ENCODE results near the gene SHLD1. TPM values are rescaled to one million over a fixed set of nuclear protein-coding genes. Genes with fewer than 3 reads are reported as not detected.
"Not testable (repeated sequence)": the region's sequence is repeated elsewhere in the genome, so short reads cannot be mapped to it uniquely, and the experiment has no call there.

Gene SHLD1
- total RNA-seq, 1 donor from 2014 or later, result 5.7 TPM

GRCh38 chr20:5779071-5779900 lies 29.1 kb downstream of the SHLD1 start:
- Histone ChIP-seq H3K27me3 (ENCODE audit: low read depth) (no peaks in the 10 kb centered on the region), H3K9me3 (replicated peaks) (no peaks in the 10 kb centered on the region), H3K4me3 (no peak overlapping the region), H3K36me3 (peaks cover 10% of the 10 kb centered on the region), H3K4me1 (peaks cover 36% of the 10 kb centered on the region), H3K27ac (replicated peaks) (peak overlapping the region; percentile 67)
- DNase-seq, result no peak
- intact Hi-C loops (cut with micrococcal nuclease), result no loop called here
- no peak for TF ChIP-seq CTCF (IDR thresholded peaks at IDR 0.05; ENCODE audit: borderline replicate concordance)

- H3K4me1 ChIP-seq, result peaks cover 36% of the 10 kb centered on the region
- no peaks in the 10 kb centered on the region for H3K36me3 ChIP-seq
- H3K27me3 ChIP-seq (ENCODE audit: low read depth), result no peaks in the 10 kb centered on the region
- no peak overlapping the region for H3K4me3 ChIP-seq
- intact Hi-C loops (cut with micrococcal nuclease), result no loop called here
- TF ChIP-seq CTCF (IDR thresholded peaks at IDR 0.05; ENCODE audit: borderline replicate concordance), result no peak
- no peak for DNase-seq
- H3K27ac ChIP-seq (replicated peaks), result peak overlapping the region; percentile 67
- no peaks in the 10 kb centered on the region for H3K9me3 ChIP-seq (replicated peaks)
Measured at GRCh38 chr20:5780846-5781217, 30.6 kb downstream of the SHLD1 start.

GRCh38 chr20:5781367-5781766 lies 31.2 kb downstream of the SHLD1 start:
- H3K27me3 ChIP-seq (ENCODE audit: low read depth); intact Hi-C loops (cut with micrococcal nuclease); H3K4me3 ChIP-seq; DNase-seq; H3K9me3 ChIP-seq (replicated peaks); H3K36me3 ChIP-seq: not testable (repeated sequence)
- Histone ChIP-seq H3K27ac (replicated peaks) (peak overlapping the region; percentile 67), H3K4me1 (peaks cover 38% of the 10 kb centered on the region)

- H3K4me1 ChIP-seq, result peaks cover 45% of the 10 kb centered on the region
- H3K9me3 ChIP-seq (replicated peaks), result no peaks in the 10 kb centered on the region
- no peak for TF ChIP-seq CTCF (IDR thresholded peaks at IDR 0.05; ENCODE audit: borderline replicate concordance)
- no peak overlapping the region for H3K4me3 ChIP-seq
- H3K36me3 ChIP-seq, result no peaks in the 10 kb centered on the region
- no peaks in the 10 kb centered on the region for H3K27me3 ChIP-seq (ENCODE audit: low read depth)
- intact Hi-C loops (cut with micrococcal nuclease), result no loop called here
- DNase-seq, result no peak
- H3K27ac ChIP-seq (replicated peaks), result peak overlapping the region; percentile 67
Measured at GRCh38 chr20:5781798-5782750, 31.9 kb downstream of the SHLD1 start.

GRCh38 chr20:5784735-5785134 lies 34.5 kb downstream of the SHLD1 start:
- Histone ChIP-seq H3K36me3 (no peaks in the 10 kb centered on the region), H3K4me3 (no peak overlapping the region), H3K27me3 (ENCODE audit: low read depth) (no peaks in the 10 kb centered on the region), H3K27ac (replicated peaks) (no peak overlapping the region), H3K4me1 (peaks cover 53% of the 10 kb centered on the region), H3K9me3 (replicated peaks) (no peaks in the 10 kb centered on the region)
- no peak for TF ChIP-seq CTCF (IDR thresholded peaks at IDR 0.05; ENCODE audit: borderline replicate concordance)
- DNase-seq, result no peak
- intact Hi-C loops (cut with micrococcal nuclease), result loop anchor here (5.0 kb wide), 1 partner anchor 217 kb away; no protein-coding TSS in a partner anchor

All from left ventricle myocardium inferior (tissue), 1 donor.